GM21619 (cell line): ENCODE results near the gene ORC5.
"Not testable (repeated sequence)": the region's sequence is repeated elsewhere in the genome, so short reads cannot be mapped to it uniquely, and the experiment has no call there.

ENCODE experiments used
- ATAC-seq: cut with Tn5 transposase; IDR thresholded peaks from one replicate; pipeline ENCODE4 v1.9.1; 2021; ENCODE audit not compliant: unreplicated experiment

Gene ORC5

GRCh38 chr7:104192434-104192833 is 15.4 kb downstream of the ORC5 start:
- ATAC-seq, result no peak

- ATAC-seq, result no peak
Observed at GRCh38 chr7:104185346-104185745, 22.5 kb downstream of the ORC5 start.

GRCh38 chr7:104179178-104179577 is 28.6 kb downstream of the ORC5 start:
- ATAC-seq, result no peak

- ATAC-seq, result not testable (repeated sequence)
Observed at GRCh38 chr7:104177565-104178083, 30.2 kb downstream of the ORC5 start.

GRCh38 chr7:104176332-104176731 is 31.5 kb downstream of the ORC5 start:
- no peak for ATAC-seq

GRCh38 chr7:104175361-104175984 is 32.3 kb downstream of the ORC5 start:
- ATAC-seq, result no peak

GRCh38 chr7:104174798-104175197 is 33.0 kb downstream of the ORC5 start:
- ATAC-seq, result no peak

- no peak for ATAC-seq
Observed at GRCh38 chr7:104162081-104162480, 45.7 kb downstream of the ORC5 start.

- ATAC-seq, result no peak
Observed at GRCh38 chr7:104161244-104161643, 46.6 kb downstream of the ORC5 start.

GRCh38 chr7:104160375-104160774 is 47.4 kb downstream of the ORC5 start:
- no peak for ATAC-seq

GRCh38 chr7:104156842-104157277 is 51.0 kb downstream of the ORC5 start:
- ATAC-seq, result no peak

GRCh38 chr7:104153287-104153686 is 54.5 kb downstream of the ORC5 start:
- ATAC-seq, result no peak

- ATAC-seq, result no peak
Observed at GRCh38 chr7:104152468-104152867, 55.3 kb downstream of the ORC5 start.

- ATAC-seq, result no peak
Observed at GRCh38 chr7:104150470-104150869, 57.3 kb downstream of the ORC5 start.

GRCh38 chr7:104149822-104150221 is 58.0 kb downstream of the ORC5 start:
- ATAC-seq, result no peak

- no peak for ATAC-seq
Observed at GRCh38 chr7:104142147-104142546, 65.7 kb downstream of the ORC5 start.

- ATAC-seq, result no peak
Observed at GRCh38 chr7:104137971-104138370, 69.8 kb downstream of the ORC5 start.

- no peak for ATAC-seq
Observed at GRCh38 chr7:104137511-104137910, 70.3 kb downstream of the ORC5 start.

- ATAC-seq, result no peak
Observed at GRCh38 chr7:104136981-104137380, 70.8 kb downstream of the ORC5 start.

GRCh38 chr7:104136561-104136960 is 71.3 kb downstream of the ORC5 start:
- no peak for ATAC-seq

- no peak for ATAC-seq
Observed at GRCh38 chr7:104135760-104136558, 71.9 kb downstream of the ORC5 start.

GRCh38 chr7:104133238-104133637 is 74.6 kb downstream of the ORC5 start:
- ATAC-seq, result no peak
